IPS-NIHi7 (cell line): ENCODE measurements around the gene MVK.

Experiments
- DNase-seq: peaks from one replicate; pipeline ENCODE4 v3.0.0; 2012; ENCODE audit warnings: mixed read lengths; ENCODE audit errors: extremely low spot score

MVK gene

GRCh38 chr12:109573029-109573913 lies at the start of gene MVK, which contains the start of gene MMAB:
Gene MVK (plus strand): TSS chr12:109573794. CDS start chr12:109574823, 1,029 bp downstream.
Gene MMAB (minus strand): TSS chr12:109573504. CDS start chr12:109573480, 24 bp downstream.
- peak; percentile 100 for DNase-seq

- no peak for DNase-seq
Observed at GRCh38 chr12:109524466-109525278, 48.9 kb upstream of the MVK start.

GRCh38 chr12:109525279-109525585 lies 48.4 kb upstream of the MVK start:
- no peak for DNase-seq

GRCh38 chr12:109527489-109528123 lies 46.0 kb upstream of the MVK start:
- no peak for DNase-seq

GRCh38 chr12:109529691-109530640 lies 43.6 kb upstream of the MVK start:
- DNase-seq, result no peak

GRCh38 chr12:109531411-109531810 lies 42.2 kb upstream of the MVK start:
- DNase-seq, result no peak

GRCh38 chr12:109532721-109533486 lies 40.7 kb upstream of the MVK start:
- DNase-seq, result no peak

GRCh38 chr12:109533487-109533740 lies 40.2 kb upstream of the MVK start:
- no peak for DNase-seq

GRCh38 chr12:109534456-109534855 lies 39.1 kb upstream of the MVK start:
- no peak for DNase-seq

GRCh38 chr12:109535231-109535862 lies 38.2 kb upstream of the MVK start:
- no peak for DNase-seq

GRCh38 chr12:109535863-109536250 lies 37.7 kb upstream of the MVK start:
- no peak for DNase-seq

GRCh38 chr12:109537136-109537535 lies 36.5 kb upstream of the MVK start:
- no peak for DNase-seq

- no peak for DNase-seq
Observed at GRCh38 chr12:109538191-109538863, 35.3 kb upstream of the MVK start.

- DNase-seq, result no peak
Observed at GRCh38 chr12:109539508-109539907, 34.1 kb upstream of the MVK start.

GRCh38 chr12:109540526-109541412 lies 32.8 kb upstream of the MVK start:
- no peak for DNase-seq

- DNase-seq, result no peak
Observed at GRCh38 chr12:109541413-109541726, 32.2 kb upstream of the MVK start.

- no peak for DNase-seq
Observed at GRCh38 chr12:109542014-109542413, 31.6 kb upstream of the MVK start.

GRCh38 chr12:109542876-109543275 lies 30.7 kb upstream of the MVK start:
- DNase-seq, result no peak
